ENCODE measurements around the gene CSMD2. TPM values are rescaled to one million over a fixed set of nuclear protein-coding genes. Genes with fewer than 3 reads are reported as not detected.

The CSMD2 gene
- total RNA-seq, 1 donor from 2014 or later, result 0.12 TPM

DNA sequence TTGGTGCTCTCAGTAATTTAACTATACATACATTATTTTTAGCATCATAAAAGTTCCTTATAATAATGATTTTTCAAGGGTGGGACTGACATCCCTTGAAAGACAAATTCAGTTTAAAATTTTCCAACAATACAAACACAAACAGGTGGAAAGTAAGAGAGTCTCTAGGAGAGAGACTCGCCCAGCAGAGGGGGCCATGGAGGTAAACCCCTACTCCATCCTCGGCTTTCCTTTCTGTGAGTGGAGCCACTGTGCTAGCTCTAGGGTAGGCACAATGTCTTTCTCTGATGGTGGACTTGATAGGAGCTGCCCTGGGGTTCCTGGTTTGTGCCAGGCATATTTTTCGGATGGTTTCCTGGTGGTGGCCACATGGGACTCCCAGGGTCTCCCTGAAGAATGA lies 8.3 kb downstream of the CSMD2 start:
- DNase-seq (ENCODE audit: extremely low read depth, low read depth, low spot score), result no peak

DNA sequence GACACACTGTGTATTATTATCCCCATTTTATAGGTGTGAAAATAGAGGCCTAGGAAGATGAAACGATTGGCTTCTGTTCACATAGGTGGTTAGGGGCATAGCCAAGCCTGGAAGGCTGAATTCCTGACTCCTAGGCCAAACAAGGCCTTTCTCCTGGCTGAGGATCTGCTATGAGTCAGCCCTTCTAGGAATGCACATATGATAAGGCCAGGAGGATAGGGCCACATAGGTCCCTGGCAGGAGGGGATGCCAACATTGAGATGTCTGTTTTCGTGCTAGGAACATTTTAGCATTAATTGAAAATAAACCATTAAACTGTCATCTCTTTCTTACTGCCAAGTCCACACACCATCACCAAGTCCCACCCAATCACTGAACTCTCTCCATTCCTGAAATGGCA lies 9.2 kb downstream of the CSMD2 start:
- DNase-seq (ENCODE audit: extremely low read depth, low read depth, low spot score), result no peak

- DNase-seq (ENCODE audit: extremely low read depth, low read depth, low spot score), result no peak
These were observed 11.8 kb downstream of the CSMD2 start for GRCh38 chr1:34153246-34153645.

DNA sequence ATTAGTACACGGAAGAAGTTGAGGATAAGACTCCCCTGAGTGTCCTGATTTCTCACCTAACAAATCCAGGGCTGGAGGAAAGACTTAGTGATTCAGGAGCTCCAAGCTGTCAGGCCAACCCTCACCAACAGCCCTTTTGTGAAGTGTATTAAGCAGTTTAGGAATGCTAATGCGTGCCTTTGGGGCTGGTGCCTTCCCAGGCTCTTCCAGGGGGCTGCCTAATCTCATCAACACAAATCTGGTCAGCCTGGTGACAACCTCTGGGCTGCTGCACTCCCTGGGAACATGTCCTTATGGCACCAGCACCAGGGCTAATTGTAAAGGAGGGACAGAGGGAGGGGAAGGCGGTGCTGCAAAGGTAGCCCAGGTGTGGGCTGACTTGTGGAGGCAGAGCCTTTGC lies 15.5 kb downstream of the CSMD2 start:
- DNase-seq (ENCODE audit: extremely low read depth, low read depth, low spot score), result no peak

DNA sequence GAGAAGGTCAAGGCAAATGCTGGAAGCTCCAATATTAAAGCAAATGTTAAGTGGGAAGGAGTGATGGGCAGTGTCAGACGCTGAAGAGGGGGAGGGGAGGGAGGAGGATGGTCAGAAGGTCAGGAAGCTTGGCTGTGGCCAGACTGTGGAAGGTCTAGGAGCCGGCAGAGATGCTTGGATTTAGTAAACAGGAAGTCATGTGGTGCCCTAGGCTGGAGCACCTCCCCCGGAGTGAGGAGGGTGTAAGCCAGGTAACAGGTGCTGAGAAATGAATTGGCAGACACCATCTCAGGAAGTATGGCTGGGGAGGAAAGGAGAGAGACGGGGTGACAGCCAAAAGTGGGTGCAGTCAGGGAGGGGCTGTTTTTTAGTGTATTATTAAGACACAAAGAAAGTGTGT lies 17.7 kb downstream of the CSMD2 start:
- DNase-seq (ENCODE audit: extremely low read depth, low read depth, low spot score), result no peak

GRCh38 chr1:34144766-34145165 lies 20.3 kb downstream of the CSMD2 start:
- DNase-seq (ENCODE audit: extremely low read depth, low read depth, low spot score), result no peak

DNA sequence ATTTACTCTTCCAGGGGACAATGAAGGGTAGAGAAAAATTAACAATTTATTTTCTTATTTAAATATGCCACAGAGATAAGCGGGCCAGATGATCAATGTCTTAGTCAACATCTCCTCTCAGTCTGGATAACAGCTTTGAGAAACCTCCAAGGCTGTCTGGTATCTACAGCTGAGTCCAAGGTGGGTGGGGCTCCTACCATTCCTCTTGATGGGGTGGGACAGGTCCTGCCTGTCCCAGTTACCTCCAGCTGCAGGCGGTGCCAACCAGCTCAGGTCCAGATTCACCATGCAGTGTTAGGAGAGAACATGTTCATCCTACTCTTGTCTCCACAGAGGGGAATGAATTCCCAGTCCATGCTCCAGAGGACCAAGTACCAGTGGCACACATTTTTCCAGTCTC lies 21.1 kb downstream of the CSMD2 start:
- DNase-seq (ENCODE audit: extremely low read depth, low read depth, low spot score), result no peak

DNA sequence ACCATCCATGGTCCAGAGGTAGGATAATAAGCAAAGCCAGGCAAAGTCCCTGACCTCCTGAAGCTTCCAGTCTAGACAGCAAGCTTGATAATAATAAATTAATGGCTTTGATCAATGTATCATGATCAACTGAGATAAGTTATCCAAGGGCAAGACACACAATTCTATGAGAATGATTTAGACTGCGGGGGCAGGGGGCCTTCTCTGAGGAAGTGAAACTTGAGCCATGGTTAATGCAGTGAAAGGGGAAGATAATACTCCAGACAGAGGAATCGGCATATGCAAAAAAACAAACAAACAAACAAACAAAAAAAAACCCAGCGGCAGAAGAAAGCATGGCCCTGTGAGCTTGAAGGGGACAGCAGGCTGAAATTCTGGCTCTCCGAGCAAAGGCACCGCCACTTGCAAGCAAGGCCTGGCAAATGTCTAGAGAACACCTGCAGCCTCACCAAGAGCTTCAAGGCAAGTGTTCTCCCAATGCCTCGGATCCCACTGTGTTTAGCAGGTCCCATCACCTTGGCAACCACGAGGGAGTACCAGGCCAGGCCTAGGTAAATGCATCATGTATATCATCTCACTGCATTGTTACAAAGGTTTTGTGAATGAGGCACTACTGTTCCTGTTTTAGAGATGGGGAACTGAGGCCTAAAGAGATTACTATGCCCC lies 24.9 kb downstream of the CSMD2 start:
- no peak for DNase-seq (ENCODE audit: extremely low read depth, low read depth, low spot score)

GRCh38 chr1:34137411-34137810 lies 27.6 kb downstream of the CSMD2 start:
- DNase-seq (ENCODE audit: extremely low read depth, low read depth, low spot score), result no peak

- DNase-seq (ENCODE audit: extremely low read depth, low read depth, low spot score), result no peak
These were observed 32.9 kb downstream of the CSMD2 start for GRCh38 chr1:34132161-34132420.

DNA sequence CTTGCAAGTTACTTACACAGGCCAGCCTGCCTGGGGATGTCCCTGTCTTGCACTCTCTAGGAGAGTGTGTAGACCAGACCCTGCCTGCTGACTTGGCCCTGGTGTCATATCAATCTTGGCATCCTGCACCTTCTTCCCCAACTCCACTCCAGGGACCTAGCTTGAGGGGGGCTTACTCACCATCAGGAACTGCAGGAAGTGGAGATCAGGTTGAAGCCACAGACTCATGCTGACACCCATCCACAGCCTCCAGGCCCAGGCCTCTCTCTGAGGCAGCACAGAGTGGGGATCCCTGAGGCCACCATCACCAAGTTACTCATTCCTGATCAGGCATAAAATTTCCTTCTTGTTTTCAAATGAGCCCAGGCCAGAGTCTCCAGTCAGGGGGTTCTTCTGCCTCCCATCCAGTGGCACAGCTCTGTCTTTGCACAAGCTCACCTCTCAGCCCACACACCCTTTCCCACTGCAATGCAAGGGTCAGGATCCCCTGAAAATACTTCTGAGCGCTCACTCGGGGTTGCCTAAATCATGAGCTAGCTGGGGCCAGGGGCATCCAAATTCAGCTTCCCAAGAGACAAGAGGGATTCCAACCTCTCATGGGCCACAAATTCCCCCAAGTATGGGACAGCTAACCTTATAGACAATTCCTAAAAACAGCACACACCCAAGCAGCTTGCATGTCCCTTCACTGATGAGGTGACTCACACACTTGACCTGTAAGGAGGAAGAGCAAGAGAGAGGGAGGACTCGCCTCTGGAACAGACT lies 33.5 kb downstream of the CSMD2 start:
- no peak for DNase-seq (ENCODE audit: extremely low read depth, low read depth, low spot score)

DNA sequence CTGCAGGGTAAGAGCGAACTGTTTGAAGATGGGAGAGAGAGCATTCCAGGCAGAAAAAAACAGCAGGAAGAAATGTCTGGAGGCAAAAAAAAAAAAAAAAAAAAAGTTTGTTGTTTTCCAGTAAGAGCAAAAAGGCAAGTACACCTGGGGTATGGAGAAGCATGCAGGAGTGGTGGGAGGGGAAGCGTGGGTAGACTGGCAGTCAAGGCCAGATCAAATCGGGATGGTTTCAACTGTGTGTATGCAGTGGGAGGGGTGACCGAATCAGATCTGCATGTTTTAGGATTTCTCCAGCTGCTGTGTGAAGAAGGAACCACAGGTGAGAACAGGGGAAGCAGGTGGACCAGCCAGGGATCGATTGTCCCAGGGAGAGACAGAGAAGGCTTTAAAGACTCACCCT lies 34.7 kb downstream of the CSMD2 start:
- no peak for DNase-seq (ENCODE audit: extremely low read depth, low read depth, low spot score)

DNA sequence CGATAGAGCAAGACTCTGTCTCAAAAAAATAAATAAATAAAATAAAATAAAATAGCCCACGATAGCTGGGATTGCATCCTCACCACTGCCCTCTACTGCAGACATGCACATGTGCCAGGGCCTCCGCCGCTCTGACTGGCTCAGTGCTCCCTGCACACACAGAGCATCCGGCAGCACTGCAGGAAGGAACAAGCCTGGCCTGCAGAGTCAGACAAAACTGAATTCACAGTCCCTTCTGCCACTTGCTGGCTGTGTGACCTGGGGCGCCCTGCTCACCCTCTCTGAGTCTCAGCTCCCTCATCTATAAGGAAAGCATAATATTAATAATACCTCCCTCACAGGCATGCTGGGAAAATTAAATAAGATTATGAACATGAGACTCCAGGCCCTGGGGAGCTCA lies 35.4 kb downstream of the CSMD2 start:
- DNase-seq (ENCODE audit: extremely low read depth, low read depth, low spot score), result no peak

DNA sequence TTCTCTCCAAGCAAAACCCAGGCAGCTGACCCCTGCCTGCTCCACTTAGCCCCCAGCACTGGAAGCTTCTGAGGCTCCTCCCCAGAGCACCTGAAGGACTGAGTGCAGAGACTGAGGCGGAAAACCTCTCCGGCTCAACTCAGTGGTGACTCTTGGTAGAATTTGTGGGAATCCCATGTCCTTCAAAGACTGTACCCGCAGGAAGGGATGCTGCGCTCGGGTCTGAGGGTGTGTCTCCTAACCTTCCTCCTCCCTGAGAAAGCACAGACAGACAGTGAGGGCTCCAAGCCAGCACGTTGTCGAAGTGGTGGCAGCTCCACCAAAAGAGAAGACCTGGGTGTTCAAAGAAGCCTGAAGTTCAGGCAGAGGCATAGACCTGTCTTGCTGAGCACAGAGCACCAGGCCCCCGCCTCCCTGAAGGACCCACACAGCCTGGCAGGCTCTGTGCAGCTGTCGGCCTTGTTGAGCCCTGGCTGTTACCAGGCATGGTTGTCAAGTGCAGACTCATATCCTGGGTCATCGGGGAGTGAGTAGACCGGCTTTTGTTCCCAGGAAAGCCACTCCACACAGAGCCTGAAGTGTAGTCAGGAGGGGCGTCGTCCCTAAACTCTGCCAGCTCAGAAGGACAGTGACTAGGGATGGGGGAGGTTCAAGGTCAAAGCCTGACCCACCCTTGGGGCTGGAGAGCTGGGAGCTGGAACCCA lies 36.7 kb downstream of the CSMD2 start:
- DNase-seq (ENCODE audit: extremely low read depth, low read depth, low spot score), result no peak

DNA sequence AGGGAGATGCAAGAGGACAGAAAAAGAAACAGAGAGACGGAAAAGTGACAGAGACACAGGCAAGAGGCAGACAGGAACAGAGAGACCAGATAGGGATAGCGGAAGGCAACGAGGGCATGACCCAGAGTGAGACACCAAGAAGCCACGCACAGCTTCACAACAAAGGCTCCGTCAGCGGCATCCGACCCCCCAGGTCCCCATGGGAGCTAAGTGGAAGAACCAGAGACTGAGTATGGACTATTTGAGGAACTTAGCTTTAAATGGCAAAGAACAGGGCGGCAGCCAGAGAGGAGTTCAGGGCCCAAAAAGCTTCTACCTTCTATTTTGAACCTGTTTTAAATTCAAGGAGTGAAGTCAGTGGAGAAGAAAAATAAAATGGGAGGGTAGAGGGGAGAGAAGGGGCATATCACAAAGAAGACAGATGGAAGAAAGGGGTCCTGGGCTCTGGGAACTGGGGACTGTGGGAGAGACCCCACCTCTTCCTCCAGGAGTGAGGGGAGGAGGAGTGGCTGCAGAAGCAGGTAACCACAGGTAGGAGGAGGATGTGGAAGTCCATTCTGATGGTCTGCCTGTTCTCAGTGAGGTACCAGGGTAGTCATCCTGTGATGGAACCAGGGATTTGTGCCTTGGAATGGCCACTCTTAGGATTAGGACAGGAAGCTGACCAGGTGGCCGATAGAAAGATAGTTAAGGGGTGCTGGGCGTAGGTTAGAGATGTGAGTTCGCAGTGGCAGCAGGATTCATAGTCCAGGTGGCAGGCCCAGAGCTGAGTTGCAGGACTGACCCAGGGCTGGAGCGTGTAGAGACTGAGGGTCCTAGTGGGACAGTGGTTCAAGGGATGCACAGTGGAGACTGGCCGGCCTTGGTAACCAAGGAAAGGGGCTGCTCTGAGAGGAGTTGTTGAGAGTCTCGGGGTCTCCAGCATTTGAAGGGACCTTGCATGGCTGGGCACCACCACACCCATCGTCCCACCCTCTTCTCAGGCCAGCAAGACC lies 37.7 kb downstream of the CSMD2 start:
- DNase-seq (ENCODE audit: extremely low read depth, low read depth, low spot score), result no peak

- DNase-seq (ENCODE audit: extremely low read depth, low read depth, low spot score), result no peak
These were observed 38.5 kb downstream of the CSMD2 start for GRCh38 chr1:34126486-34126885.

- DNase-seq (ENCODE audit: extremely low read depth, low read depth, low spot score), result no peak
These were observed 39.2 kb downstream of the CSMD2 start for GRCh38 chr1:34125721-34126380.

DNA sequence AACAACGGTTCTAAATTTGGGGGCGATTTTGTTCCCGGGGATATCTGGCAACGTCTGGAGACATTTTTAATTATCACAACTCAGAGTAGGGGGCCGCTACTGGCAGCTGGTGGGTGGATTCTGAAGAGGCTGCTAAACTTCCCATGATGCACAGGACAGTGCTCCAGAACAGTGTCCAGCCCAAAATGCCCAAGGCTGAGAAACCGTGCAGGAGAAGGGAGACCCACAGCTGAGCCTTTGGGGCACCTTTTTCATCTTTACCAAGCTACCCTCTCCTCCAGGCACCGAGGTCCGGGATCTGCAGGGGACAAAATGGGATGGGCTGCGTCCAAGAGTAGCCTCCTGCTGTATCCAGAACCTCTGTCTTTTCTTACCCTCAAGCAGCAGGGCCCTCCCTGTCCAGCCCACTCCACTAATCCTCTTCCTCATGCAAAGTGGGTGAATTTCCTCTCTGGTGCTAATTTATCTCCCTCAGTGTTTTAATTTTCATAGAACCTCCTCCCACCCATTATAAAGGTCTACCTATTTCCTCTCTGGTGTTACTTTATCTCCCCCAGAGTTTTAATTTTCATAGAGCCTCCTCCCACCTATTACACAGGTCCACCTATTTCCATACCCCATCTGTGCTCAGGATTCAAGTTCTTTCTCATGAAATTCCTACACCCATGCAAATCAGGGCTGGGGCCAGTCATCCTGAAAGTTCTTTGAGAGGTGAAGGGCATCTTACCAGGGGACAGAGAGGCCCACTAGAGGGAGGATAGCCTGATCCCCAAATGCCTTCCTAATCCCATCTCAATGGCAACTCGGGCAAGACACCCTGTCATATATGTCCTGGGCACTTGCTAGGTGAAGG lies 42.7 kb downstream of the CSMD2 start:
- DNase-seq (ENCODE audit: extremely low read depth, low read depth, low spot score), result no peak

DNA sequence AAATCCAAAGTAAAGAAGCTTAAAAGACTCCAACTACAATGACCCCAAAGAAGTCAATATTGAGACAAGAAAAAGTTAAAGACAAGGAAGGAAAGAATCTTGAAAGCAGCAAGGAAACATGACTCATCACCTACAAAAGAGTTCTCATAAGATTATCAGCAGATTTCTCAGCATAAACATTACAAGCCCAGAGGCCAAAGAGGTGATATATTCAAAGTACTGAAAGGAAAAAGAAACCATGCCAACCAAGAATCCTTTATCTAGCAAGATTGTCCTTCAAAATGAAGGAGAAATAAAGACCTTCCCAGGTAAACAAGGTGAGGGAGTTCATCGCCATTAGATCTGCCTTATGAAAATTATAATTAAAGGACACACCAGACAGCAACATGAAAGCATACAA lies 49.8 kb downstream of the CSMD2 start:
- no peak for DNase-seq (ENCODE audit: extremely low read depth, low read depth, low spot score)

GRCh38 chr1:34113887-34114286 lies 51.1 kb downstream of the CSMD2 start:
- DNase-seq (ENCODE audit: extremely low read depth, low read depth, low spot score), result no peak

Measured in glomerular endothelial cell (primary cell).